Measurements from ENCODE around the gene CHD2. TPM values are rescaled to one million over a fixed set of nuclear protein-coding genes. Genes with fewer than 3 reads are reported as not detected.

CHD2 gene
- total and polyA plus RNA-seq, 4 donors: 13.9 to 90.2 (median 49.4) TPM

DNA sequence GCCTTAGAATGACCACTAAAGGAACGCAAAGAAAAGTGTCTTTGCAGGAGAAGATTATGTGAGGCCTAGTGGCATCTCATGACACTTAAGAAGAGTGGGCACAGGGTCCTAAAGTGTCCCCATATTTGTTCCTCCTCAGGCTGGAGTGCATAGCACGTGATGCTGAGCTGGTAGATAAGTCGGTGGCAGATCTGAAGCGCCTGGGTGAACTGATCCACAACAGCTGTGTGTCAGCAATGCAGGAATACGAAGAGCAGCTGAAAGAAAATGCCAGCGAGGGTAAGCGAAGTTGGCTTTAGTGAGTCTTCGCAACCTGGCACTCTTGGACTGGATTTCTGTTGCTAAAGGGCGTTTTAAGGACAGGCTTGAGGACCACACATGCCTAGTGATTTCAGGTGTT is 92.6 kb downstream of the CHD2 start:
- DNase-seq (ENCODE audit: low spot score): no peak
- WGBS: 92% methylated on average over 9 of the region's 9 CpGs

DNA sequence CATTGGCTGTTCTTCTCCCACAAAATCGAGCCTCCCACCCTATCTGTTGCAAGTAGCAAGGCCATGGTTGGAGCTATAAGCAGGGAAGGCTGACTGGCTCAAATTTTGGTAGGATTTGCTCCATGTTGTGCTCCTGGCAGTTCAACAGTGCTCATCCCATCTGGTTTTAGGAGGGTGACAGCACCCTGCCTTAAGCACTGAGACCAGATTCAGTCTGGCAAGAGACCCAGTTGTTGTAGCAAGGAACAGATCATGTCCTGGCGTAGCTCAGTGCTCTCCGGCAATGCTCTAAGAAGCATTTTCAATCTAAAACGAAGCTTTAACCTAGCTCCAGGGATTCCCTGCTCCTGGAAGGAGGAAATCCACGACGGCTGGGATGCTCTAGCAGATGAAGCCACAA is 97.7 kb downstream of the CHD2 start:
- Histone ChIP-seq H3K4me1 (ENCODE audit: control insufficient read depth in 4 of 4, insufficient read depth in 4 of 4, low read length in 3 of 4) (no peaks in the 10 kb centered on the region), H3K27me3 (ENCODE audit: control insufficient read depth in 4 of 4, insufficient read depth in 4 of 4, low read length in 3 of 4) (no peaks in the 10 kb centered on the region), H3K9ac (ENCODE audit: low read depth in 1 of 2, low read length in 2 of 2) (no peak overlapping the region), H3K4me3 (ENCODE audit: low read depth in 1 of 3, low read length in 3 of 3) (no peak overlapping the region), H3K9me3 (ENCODE audit: control insufficient read depth in 4 of 4, low read length in 3 of 4) (no peaks in the 10 kb centered on the region), H3K27ac (ENCODE audit: low read depth in 1 of 2, low read length in 2 of 2) (no peak overlapping the region), H3K36me3 (ENCODE audit: control insufficient read depth in 4 of 4, insufficient read depth in 3 of 4, low read depth in 1 of 4, low read length in 3 of 4) (peaks cover 20 to 92% (median 82%) of the 10 kb centered on the region in 4 donors)
- DNase-seq (ENCODE audit: low spot score): no peak
- 95% methylated on average over 6 of the region's 6 CpGs for WGBS
- TF ChIP-seq, protein P1, sequence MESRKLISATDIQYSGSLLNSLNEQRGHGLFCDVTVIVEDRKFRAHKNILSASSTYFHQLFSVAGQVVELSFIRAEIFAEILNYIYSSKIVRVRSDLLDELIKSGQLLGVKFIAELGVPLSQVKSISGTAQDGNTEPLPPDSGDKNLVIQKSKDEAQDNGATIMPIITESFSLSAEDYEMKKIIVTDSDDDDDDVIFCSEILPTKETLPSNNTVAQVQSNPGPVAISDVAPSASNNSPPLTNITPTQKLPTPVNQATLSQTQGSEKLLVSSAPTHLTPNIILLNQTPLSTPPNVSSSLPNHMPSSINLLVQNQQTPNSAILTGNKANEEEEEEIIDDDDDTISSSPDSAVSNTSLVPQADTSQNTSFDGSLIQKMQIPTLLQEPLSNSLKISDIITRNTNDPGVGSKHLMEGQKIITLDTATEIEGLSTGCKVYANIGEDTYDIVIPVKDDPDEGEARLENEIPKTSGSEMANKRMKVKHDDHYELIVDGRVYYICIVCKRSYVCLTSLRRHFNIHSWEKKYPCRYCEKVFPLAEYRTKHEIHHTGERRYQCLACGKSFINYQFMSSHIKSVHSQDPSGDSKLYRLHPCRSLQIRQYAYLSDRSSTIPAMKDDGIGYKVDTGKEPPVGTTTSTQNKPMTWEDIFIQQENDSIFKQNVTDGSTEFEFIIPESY (IDR thresholded peaks at IDR 0.05): no peak
- TF ChIP-seq YY1 (IDR thresholded peaks at IDR 0.05): no peak
- TF ChIP-seq, protein P2, sequence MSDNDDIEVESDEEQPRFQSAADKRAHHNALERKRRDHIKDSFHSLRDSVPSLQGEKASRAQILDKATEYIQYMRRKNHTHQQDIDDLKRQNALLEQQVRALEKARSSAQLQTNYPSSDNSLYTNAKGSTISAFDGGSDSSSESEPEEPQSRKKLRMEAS (IDR thresholded peaks at IDR 0.05): no peak
- TF ChIP-seq RAD21 (IDR thresholded peaks at IDR 0.05): no peak
- TF ChIP-seq FOXA2 (IDR thresholded peaks at IDR 0.05): no peak
- TF ChIP-seq GABPA (IDR thresholded peaks at IDR 0.05 in 1 of 2, conservative IDR thresholded peaks at IDR 0.05 in 1 of 2): no peak
- no peak for TF ChIP-seq FOXA1 (IDR thresholded peaks at IDR 0.05)
- TF ChIP-seq RXRA (IDR thresholded peaks at IDR 0.05): no peak
- TF ChIP-seq TAF1 (conservative IDR thresholded peaks at IDR 0.05): no peak

More for the DNA sequence above, 92.6 kb downstream of the CHD2 start:
- Histone ChIP-seq H3K36me3 (ENCODE audit: control insufficient read depth in 4 of 4, insufficient read depth in 3 of 4, low read depth in 1 of 4, low read length in 3 of 4) (peaks cover 11 to 82% (median 77%) of the 10 kb centered on the region in 4 donors), H3K9ac (ENCODE audit: low read depth in 1 of 2, low read length in 2 of 2) (no peak overlapping the region), H3K4me1 (ENCODE audit: control insufficient read depth in 4 of 4, insufficient read depth in 4 of 4, low read length in 3 of 4) (no peaks in the 10 kb centered on the region), H3K27ac (ENCODE audit: low read depth in 1 of 2, low read length in 2 of 2) (no peak overlapping the region), H3K4me3 (ENCODE audit: low read depth in 1 of 3, low read length in 3 of 3) (no peak overlapping the region), H3K27me3 (ENCODE audit: control insufficient read depth in 4 of 4, insufficient read depth in 4 of 4, low read length in 3 of 4) (no peaks in the 10 kb centered on the region), H3K9me3 (ENCODE audit: control insufficient read depth in 4 of 4, low read length in 3 of 4) (no peaks in the 10 kb centered on the region)
- TF ChIP-seq SP1 (IDR thresholded peaks at IDR 0.05) (no peak), RAD21 (IDR thresholded peaks at IDR 0.05) (no peak), HNF4G (IDR thresholded peaks at IDR 0.05) (no peak), TAF1 (conservative IDR thresholded peaks at IDR 0.05) (no peak), RXRA (IDR thresholded peaks at IDR 0.05) (no peak), GABPA (IDR thresholded peaks at IDR 0.05 in 1 of 2, conservative IDR thresholded peaks at IDR 0.05 in 1 of 2) (no peak), HNF4A (conservative IDR thresholded peaks at IDR 0.05) (no peak), NR2F2 (IDR thresholded peaks at IDR 0.05) (no peak)
- TF ChIP-seq, protein P3, sequence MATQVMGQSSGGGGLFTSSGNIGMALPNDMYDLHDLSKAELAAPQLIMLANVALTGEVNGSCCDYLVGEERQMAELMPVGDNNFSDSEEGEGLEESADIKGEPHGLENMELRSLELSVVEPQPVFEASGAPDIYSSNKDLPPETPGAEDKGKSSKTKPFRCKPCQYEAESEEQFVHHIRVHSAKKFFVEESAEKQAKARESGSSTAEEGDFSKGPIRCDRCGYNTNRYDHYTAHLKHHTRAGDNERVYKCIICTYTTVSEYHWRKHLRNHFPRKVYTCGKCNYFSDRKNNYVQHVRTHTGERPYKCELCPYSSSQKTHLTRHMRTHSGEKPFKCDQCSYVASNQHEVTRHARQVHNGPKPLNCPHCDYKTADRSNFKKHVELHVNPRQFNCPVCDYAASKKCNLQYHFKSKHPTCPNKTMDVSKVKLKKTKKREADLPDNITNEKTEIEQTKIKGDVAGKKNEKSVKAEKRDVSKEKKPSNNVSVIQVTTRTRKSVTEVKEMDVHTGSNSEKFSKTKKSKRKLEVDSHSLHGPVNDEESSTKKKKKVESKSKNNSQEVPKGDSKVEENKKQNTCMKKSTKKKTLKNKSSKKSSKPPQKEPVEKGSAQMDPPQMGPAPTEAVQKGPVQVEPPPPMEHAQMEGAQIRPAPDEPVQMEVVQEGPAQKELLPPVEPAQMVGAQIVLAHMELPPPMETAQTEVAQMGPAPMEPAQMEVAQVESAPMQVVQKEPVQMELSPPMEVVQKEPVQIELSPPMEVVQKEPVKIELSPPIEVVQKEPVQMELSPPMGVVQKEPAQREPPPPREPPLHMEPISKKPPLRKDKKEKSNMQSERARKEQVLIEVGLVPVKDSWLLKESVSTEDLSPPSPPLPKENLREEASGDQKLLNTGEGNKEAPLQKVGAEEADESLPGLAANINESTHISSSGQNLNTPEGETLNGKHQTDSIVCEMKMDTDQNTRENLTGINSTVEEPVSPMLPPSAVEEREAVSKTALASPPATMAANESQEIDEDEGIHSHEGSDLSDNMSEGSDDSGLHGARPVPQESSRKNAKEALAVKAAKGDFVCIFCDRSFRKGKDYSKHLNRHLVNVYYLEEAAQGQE (IDR thresholded peaks at IDR 0.05): no peak
- TF ChIP-seq, protein P4, sequence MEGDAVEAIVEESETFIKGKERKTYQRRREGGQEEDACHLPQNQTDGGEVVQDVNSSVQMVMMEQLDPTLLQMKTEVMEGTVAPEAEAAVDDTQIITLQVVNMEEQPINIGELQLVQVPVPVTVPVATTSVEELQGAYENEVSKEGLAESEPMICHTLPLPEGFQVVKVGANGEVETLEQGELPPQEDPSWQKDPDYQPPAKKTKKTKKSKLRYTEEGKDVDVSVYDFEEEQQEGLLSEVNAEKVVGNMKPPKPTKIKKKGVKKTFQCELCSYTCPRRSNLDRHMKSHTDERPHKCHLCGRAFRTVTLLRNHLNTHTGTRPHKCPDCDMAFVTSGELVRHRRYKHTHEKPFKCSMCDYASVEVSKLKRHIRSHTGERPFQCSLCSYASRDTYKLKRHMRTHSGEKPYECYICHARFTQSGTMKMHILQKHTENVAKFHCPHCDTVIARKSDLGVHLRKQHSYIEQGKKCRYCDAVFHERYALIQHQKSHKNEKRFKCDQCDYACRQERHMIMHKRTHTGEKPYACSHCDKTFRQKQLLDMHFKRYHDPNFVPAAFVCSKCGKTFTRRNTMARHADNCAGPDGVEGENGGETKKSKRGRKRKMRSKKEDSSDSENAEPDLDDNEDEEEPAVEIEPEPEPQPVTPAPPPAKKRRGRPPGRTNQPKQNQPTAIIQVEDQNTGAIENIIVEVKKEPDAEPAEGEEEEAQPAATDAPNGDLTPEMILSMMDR (IDR thresholded peaks at IDR 0.05; ENCODE audit: low read depth, low read length, missing input control): no peak
- TF ChIP-seq, protein P5, sequence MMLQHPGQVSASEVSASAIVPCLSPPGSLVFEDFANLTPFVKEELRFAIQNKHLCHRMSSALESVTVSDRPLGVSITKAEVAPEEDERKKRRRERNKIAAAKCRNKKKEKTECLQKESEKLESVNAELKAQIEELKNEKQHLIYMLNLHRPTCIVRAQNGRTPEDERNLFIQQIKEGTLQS (IDR thresholded peaks at IDR 0.05): no peak
- TF ChIP-seq, protein P1 (IDR thresholded peaks at IDR 0.05): no peak
- TF ChIP-seq, protein P2 (IDR thresholded peaks at IDR 0.05): no peak
